Left lung (tissue), 10 donors: ENCODE results near the gene IL4R. TPM values are rescaled to one million over a fixed set of nuclear protein-coding genes. Genes with fewer than 3 reads are reported as not detected.

Source experiments
- ATAC-seq: fragments of 200-7000 bp; cut with Tn5 transposase; one replicate; pipeline ENCODE4 v1.9.1; 2020; ENCODE audit warnings: moderate library complexity
- DNase-seq, 4 donors: peaks; one replicate each; pipeline ENCODE4 v3.0.0-alpha.2; 2013 to 2020
- H3K27ac ChIP-seq, 2 donors: fragments of 200-600 bp; sonication (generic) in 1 of 2; one replicate each; pipeline versions ENCODE4 v1.5.0 to v1.8.0; 2020 to 2021
- H3K27me3 ChIP-seq, 2 donors: fragments of 200-600 bp; sonication (generic) in 1 of 2; one replicate each; pipeline versions ENCODE4 v1.5.0 to v1.8.0; 2020 to 2021
- H3K36me3 ChIP-seq, 2 donors: fragments of 200-600 bp; sonication (generic) in 1 of 2; one replicate each; pipeline versions ENCODE4 v1.5.0 to v1.8.0; 2020 to 2021
- H3K4me1 ChIP-seq, 2 donors: fragments of 200-600 bp; one replicate each; pipeline ENCODE4 v1.8.0; 2021
- H3K4me3 ChIP-seq, 2 donors: fragments of 200-600 bp; sonication (generic) in 1 of 2; one replicate each; pipeline versions ENCODE4 v1.5.0 to v1.8.0; 2020 to 2021; ENCODE audit warnings: mild to moderate bottlenecking in 1 of 2
- H3K9me3 ChIP-seq, 2 donors: fragments of 200-600 bp; sonication (generic) in 1 of 2; one replicate each; pipeline versions ENCODE4 v1.5.0 to v1.8.0; 2020 to 2021
- CTCF ChIP-seq, 2 donors: fragments of 200-600 bp; sonication (generic) in 1 of 2; IDR thresholded peaks; one replicate each; pipeline versions ENCODE4 v1.5.0 to v1.8.0; 2021; ENCODE audit warnings: antibody characterized with exemption in 2 of 2
- intact Hi-C, 2 donors: fragments of 100-400 bp; cut with DNase I; formaldehyde crosslinking; loops; one replicate each; pipeline versions ENCODE4 v1.11.2 to v1.14.2; 2022
- polyA plus RNA-seq, 6 donors: library from polyadenylated mRNA; unstranded; fragments of 120-200 nt; gene quantifications; one replicate each; pipeline ENCODE4 v1.2.1, GENCODE V29; 2013; ENCODE audit not compliant: insufficient read length in 6 of 6
- total RNA-seq, 2 donors: library from RNA; stranded (reverse); fragmentation: NEBNext Ultra II Directional; extraction: Animal tissue kit (Norgen Biotek cat#: 25700); gene quantifications; one replicate each; pipeline ENCODE4 v1.2.1, GENCODE V29; 2021
- donor health status: DM: no; HTN: yes; CAD: no.
- donor health status: DM: no; HTN: no; CAD: no.

Gene IL4R
- total and polyA plus RNA-seq, 8 donors, result 29.4 to 133 (median 35.9) TPM

GRCh38 chr16:27365142-27366089, 51.6 kb downstream of the IL4R start:
- Histone ChIP-seq H3K27me3 (no peaks in the 10 kb centered on the region), H3K9me3 (no peaks in the 10 kb centered on the region), H3K27ac (peak overlapping the region in 1 of 2 donors; percentile 78), H3K36me3 (peaks cover 0 to 46% of the 10 kb centered on the region in 2 donors), H3K4me3 (no peak overlapping the region), H3K4me1 (peaks cover 9 to 44% of the 10 kb centered on the region in 2 donors)
- no peak for TF ChIP-seq CTCF (IDR thresholded peaks at IDR 0.05)
- DNase-seq (no peak), ATAC-seq (peak; percentile 4)
- intact Hi-C loops, result loop anchor here in 1 of 2 donors (5.0 kb wide), 2 partner anchors 133 to 188 kb away; no protein-coding TSS in a partner anchor

DNA sequence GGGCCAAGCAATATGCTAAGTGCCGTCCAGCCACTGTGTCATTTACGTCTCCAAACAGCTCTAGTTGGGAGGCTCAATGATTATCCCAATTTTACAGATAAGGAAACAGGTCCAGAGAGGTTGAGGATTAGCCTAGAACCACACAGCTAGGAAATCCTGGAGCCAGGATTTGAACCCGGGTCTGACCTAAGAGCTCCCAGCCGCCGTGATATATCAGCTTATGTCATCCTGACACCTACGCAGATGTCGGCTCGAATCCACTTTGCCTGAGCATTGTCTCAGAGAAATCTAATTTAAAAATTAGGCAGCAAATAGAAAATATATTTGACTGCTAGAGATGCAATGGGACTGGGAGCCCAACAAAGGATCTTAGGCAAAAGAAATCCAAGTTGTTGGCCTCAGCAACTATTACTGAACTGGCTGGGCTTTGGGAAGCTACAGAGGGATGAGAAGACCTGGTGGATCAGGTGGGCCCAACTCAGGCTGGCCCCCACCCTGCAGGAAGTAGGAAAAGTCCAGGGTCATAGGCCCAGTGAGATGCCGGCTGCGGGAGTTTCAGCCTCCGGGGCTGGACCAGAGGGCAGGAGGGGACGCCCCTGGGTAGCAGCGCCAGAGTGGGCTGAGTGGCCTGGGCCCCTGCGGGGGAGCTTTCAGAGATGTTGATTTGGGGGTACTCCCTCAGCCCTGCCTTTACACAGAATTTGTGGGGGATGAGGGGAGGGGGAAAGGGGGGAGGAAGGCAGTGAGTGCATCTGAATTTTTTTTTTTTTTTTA, 53.1 kb downstream of the IL4R start:
- ATAC-seq (no peak), DNase-seq (no peak)
- TF ChIP-seq CTCF (IDR thresholded peaks at IDR 0.05), result no peak
- intact Hi-C loops, result loop anchor here in 1 of 2 donors (5.0 kb wide), 2 partner anchors 135 to 190 kb away; no protein-coding TSS in a partner anchor
- H3K4me1 ChIP-seq, result peaks cover 9 to 44% of the 10 kb centered on the region in 2 donors
- H3K4me3 ChIP-seq, result peak overlapping the region in 1 of 2 donors; percentile 15
- no peaks in the 10 kb centered on the region for H3K27me3 ChIP-seq
- peak overlapping the region in 1 of 2 donors; percentile 78 for H3K27ac ChIP-seq
- H3K36me3 ChIP-seq, result peaks cover 0 to 32% of the 10 kb centered on the region in 2 donors
- no peaks in the 10 kb centered on the region for H3K9me3 ChIP-seq

DNA sequence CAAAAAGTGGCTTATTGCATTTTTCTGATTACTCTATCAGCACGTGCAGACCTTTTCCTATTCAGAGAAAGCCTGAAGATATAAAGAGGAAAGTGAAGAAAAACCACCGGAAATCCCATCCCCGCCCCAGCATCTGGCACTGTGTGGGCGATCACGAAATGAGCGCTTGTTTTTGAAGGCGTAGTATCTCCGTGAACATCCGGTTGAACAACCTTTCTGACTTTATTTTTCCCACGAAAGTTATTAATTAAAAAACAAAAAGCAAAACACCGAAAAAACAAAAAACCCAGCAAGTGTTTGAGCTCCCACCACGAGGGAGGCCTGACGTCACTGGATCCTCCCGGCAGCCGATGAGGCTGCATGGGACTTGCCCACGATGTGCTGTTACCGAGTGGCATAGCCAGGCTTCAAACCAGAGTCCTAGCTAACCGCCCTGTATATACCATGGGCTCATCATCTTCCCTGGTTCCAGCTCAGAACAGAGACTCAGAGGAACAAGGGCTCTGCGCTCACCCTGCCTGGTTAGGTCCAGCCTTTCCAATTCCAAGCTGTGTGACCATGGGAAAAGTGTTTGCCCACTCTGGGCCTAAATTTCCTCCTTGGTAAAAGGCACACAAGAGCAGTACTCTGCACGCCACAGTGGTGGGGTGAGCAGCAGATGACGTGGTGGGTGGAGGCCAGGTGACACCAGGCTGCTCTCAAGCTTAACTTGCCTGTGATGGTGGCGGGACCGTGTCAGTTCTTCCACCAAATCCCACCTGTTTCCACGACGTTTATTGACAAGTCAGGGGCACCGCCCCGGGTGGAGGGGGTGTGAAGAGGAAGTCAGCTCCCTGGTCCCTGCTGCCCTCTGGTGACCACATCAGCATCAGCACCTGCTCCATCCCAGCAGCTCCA, 53.9 kb downstream of the IL4R start:
- H3K4me3 ChIP-seq, result peak overlapping the region in 1 of 2 donors; percentile 15
- H3K27ac ChIP-seq, result peak overlapping the region in 1 of 2 donors; percentile 78

GRCh38 chr16:27368358-27368722, 54.6 kb downstream of the IL4R start:
- peaks cover 0 to 17% of the 10 kb centered on the region in 2 donors for H3K36me3 ChIP-seq
- no peaks in the 10 kb centered on the region for H3K27me3 ChIP-seq
- peak in 1 of 2 donors; percentile 21 for TF ChIP-seq CTCF (IDR thresholded peaks at IDR 0.05)
- intact Hi-C loops, result loop anchor here in 1 of 2 donors (5.0 kb wide), 2 partner anchors 136 to 191 kb away; no protein-coding TSS in a partner anchor
- ATAC-seq, result no peak
- peaks cover 9 to 42% of the 10 kb centered on the region in 2 donors for H3K4me1 ChIP-seq
- H3K4me3 ChIP-seq, result no peak overlapping the region
- H3K27ac ChIP-seq, result peak overlapping the region in 1 of 2 donors; percentile 78
- no peak for DNase-seq
- H3K9me3 ChIP-seq, result no peaks in the 10 kb centered on the region

More for the DNA sequence above, 53.9 kb downstream of the IL4R start:
- ATAC-seq (peak; percentile 84), DNase-seq (peak; percentile 37 to 93 (median 74))
- peaks cover 9 to 44% of the 10 kb centered on the region in 2 donors for H3K4me1 ChIP-seq
- TF ChIP-seq CTCF (IDR thresholded peaks at IDR 0.05), result peak; percentile 81 to 87
- no peaks in the 10 kb centered on the region for H3K27me3 ChIP-seq
- intact Hi-C loops, result loop anchor here in 1 of 2 donors (5.0 kb wide), 2 partner anchors 135 to 190 kb away; no protein-coding TSS in a partner anchor
- no peaks in the 10 kb centered on the region for H3K9me3 ChIP-seq
- peaks cover 0 to 23% of the 10 kb centered on the region in 2 donors for H3K36me3 ChIP-seq
